Ishikawa (cell line): Measurements from ENCODE around the gene GFI1B.
A peak's percentile ranks its signal among the peaks of the same experiment; 100 is the strongest.

ENCODE experiments used
- EP300 ChIP-seq: IDR thresholded peaks from 2 replicates; pipeline ENCODE4 v1.6.1; 2012; ENCODE audit warnings: borderline replicate concordance
- TAF1 ChIP-seq: IDR thresholded peaks from 2 replicates; pipeline ENCODE4 v1.6.1; 2012; ENCODE audit warnings: low read depth, mild to moderate bottlenecking
- TF ChIP-seq, protein P1 (sequence below): IDR thresholded peaks from 2 replicates; pipeline ENCODE4 v1.6.1; 2012
- TF ChIP-seq, protein P2 (sequence below): IDR thresholded peaks from 2 replicates; pipeline ENCODE4 v1.6.1; 2012

DNA sequence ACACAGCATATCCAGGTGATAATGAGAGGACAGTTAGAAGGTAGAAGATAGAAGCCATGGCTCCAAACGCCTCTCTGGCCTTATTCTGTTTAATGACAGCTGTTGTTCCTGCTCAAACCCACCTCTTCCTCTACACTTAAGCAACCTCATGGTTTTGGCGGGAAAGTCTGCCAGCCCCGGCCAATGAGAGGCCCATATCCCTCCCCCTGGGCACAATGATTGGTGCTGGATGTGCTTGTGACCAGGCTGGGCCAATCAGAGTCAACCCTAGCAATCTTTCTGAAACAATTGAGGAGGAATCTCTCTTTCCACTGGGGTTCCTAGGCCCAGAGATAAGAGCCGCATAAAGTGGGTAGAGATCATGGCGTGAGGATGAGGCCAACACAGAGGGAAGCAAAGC lies 4.8 kb upstream of the GFI1B start:
- TF ChIP-seq EP300 (no peak), TAF1 (no peak)
- TF ChIP-seq, protein P1, sequence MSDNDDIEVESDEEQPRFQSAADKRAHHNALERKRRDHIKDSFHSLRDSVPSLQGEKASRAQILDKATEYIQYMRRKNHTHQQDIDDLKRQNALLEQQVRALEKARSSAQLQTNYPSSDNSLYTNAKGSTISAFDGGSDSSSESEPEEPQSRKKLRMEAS = peak; percentile 49; the same call in 1 of the 2 replicates
- TF ChIP-seq, protein P2, sequence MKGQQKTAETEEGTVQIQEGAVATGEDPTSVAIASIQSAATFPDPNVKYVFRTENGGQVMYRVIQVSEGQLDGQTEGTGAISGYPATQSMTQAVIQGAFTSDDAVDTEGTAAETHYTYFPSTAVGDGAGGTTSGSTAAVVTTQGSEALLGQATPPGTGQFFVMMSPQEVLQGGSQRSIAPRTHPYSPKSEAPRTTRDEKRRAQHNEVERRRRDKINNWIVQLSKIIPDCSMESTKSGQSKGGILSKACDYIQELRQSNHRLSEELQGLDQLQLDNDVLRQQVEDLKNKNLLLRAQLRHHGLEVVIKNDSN = peak; percentile 55; the same call in 1 of the 2 replicates
